NCI-H226 (cell line): ENCODE results near the gene CRYBB2.
"Not testable (repeated sequence)": the region's sequence is repeated elsewhere in the genome, so short reads cannot be mapped to it uniquely, and the experiment has no call there.

ENCODE experiments used
- DNase-seq: peaks from one replicate; pipeline ENCODE4 v3.0.0-alpha.2; 2015

The CRYBB2 gene

DNA sequence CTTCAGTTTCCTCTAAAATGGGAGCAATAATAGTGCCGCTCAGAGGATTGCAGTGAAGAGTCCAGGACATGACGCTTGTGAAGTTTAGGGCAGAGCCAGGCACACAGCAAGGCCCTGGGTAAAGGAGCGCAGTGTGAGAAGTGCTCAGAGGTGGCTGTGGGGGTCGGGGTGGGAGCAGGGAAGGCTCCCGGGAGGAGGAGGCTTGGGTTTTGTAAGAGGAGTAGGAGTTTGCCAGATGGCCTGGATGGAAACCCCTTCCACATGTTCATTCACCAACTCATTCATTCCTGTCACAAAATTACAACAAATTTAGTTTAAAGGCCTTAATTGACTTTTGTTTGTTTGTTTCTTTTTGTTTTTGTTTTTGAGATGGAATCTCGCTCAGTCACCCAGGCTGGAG, 17.0 kb downstream of the CRYBB2 start:
- DNase-seq: no peak

- no peak for DNase-seq
Observed at GRCh38 chr22:25237503-25237902, 18.1 kb downstream of the CRYBB2 start.

DNA sequence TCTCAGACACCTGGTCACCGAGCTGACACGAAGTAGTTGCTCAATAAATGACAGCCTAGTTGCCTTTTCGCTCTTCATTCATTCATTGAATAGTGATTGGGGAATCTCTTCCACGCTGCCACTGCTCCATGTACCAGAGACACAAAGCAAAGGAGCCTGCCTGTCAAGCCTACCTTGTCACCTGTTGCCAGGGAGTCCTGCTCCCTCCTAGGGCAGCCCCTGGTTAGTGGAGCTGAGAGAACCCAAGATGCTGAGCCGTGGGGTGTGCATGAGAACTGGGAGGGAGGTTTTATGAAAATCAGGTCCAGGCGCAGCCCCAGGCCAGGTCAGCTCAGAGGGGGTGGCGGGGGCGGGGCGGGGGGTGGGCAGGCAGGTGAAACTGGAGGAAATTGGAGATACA, 18.6 kb downstream of the CRYBB2 start:
- DNase-seq: not testable (repeated sequence)

DNA sequence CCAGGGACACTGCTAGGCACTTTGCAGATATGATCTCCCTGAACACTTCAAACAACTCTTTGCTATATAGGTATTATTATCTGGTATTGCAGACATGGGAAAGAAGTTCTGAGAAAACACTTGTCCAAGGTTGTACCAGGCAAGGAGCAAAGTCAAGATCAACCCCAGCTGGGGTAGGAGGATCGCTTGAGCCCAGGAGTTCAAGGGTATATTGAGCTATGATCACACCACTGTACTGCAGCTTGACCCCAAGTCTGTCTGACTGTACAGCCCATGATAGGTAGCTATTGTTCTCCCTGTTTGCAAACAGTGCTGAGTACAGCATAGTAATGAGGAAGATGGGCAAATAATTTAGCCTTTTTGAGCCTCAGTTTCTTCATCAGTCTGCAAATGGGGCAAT, 35.7 kb downstream of the CRYBB2 start:
- DNase-seq: not testable (repeated sequence)

DNA sequence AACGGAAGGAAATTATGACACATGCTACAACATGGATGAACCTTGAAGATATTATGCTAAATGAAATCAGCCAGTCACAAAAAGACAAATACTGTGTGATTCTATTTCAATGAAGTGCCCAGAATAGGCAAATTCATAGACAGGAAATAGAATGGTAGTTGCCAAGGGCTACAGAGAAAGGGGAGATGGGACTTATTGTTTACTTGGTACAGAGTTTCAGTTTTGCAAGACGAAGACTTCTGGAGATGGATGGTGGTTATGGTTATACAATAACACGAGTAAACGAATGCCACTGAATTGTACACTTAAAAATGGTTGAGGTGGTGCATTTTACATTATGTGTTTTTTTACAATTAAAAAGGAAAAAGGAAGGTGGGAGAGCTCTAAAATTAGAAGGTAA, 48.1 kb downstream of the CRYBB2 start:
- DNase-seq: not testable (repeated sequence)

GRCh38 chr22:25268902-25269301, 49.5 kb downstream of the CRYBB2 start:
- not testable (repeated sequence) for DNase-seq

DNA sequence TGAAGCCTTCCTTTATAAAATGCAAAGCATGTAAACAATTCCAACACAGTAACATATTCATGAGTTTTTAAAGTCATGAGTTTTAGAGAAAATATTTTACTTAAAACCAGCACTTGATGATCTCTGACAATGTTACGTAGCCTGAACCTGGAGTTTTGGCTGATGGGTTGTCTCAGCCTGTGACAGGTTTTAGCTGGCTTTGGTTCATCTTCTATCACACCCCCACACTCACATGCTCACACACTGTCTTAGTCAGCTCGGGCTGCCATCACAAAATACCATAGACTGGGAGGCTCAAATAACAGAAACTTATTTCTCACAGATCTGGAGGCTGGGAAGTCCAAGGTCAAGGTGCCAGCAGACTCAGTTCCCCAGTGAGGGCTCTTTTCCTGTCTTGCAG, 50.6 kb downstream of the CRYBB2 start:
- not testable (repeated sequence) for DNase-seq

GRCh38 chr22:25273231-25273630, 53.8 kb downstream of the CRYBB2 start:
- not testable (repeated sequence) for DNase-seq

DNA sequence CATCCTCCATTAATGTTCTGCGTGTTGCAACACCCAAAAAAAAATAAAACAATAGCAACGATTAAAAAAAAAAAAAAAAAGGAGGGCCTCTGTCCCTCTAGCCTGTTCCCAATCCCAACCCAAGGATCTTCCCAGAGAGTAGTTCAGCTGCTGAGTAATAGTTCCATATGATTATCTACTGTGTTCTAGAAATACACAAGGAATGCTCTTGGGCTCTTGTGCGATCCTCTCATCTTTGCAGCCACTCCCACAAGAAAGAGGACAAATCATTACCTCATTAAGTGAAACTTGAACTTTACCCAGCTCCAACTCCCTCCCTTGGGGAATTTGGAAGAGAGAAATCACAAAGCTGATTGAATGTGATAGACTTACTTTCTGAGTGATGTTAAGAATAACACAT, 54.5 kb downstream of the CRYBB2 start:
- DNase-seq: not testable (repeated sequence)

GRCh38 chr22:25280118-25280517, 60.7 kb downstream of the CRYBB2 start:
- DNase-seq: not testable (repeated sequence)
